ENCODE data around the gene NSD1.

The NSD1 gene

GRCh38 chr5:177133096-177133852 is at the start of gene NSD1:
Gene NSD1 (plus strand): TSS chr5:177133773. CDS start chr5:177135104, 1,331 bp downstream.
- DNase-seq (ENCODE audit: low read depth, low spot score) = peak; percentile 90

- DNase-seq (ENCODE audit: low read depth, low spot score) = no peak
These were observed 49.4 kb upstream of the NSD1 start for GRCh38 chr5:177084175-177084574.

- DNase-seq (ENCODE audit: low read depth, low spot score) = peak; percentile 83
These were observed 47.5 kb upstream of the NSD1 start for GRCh38 chr5:177085985-177086653.

GRCh38 chr5:177086654-177087397 is 46.7 kb upstream of the NSD1 start, which contains the start of gene FGFR4:
Gene FGFR4 (plus strand): TSS chr5:177086915. CDS start chr5:177089603, 2,688 bp downstream.
- DNase-seq (ENCODE audit: low read depth, low spot score) = peak; percentile 87

GRCh38 chr5:177087398-177088005 is 46.1 kb upstream of the NSD1 start:
- DNase-seq (ENCODE audit: low read depth, low spot score) = no peak

GRCh38 chr5:177089127-177089526 is 44.4 kb upstream of the NSD1 start:
- DNase-seq (ENCODE audit: low read depth, low spot score) = no peak

- no peak for DNase-seq (ENCODE audit: low read depth, low spot score)
These were observed 43.5 kb upstream of the NSD1 start for GRCh38 chr5:177089825-177090641.

- no peak for DNase-seq (ENCODE audit: low read depth, low spot score)
These were observed 42.8 kb upstream of the NSD1 start for GRCh38 chr5:177090813-177091212.

GRCh38 chr5:177091232-177091631 is 42.3 kb upstream of the NSD1 start:
- no peak for DNase-seq (ENCODE audit: low read depth, low spot score)

GRCh38 chr5:177092178-177093081 is 41.1 kb upstream of the NSD1 start:
- no peak for DNase-seq (ENCODE audit: low read depth, low spot score)

- no peak for DNase-seq (ENCODE audit: low read depth, low spot score)
These were observed 40.4 kb upstream of the NSD1 start for GRCh38 chr5:177093082-177093712.

GRCh38 chr5:177093803-177094202 is 39.8 kb upstream of the NSD1 start:
- no peak for DNase-seq (ENCODE audit: low read depth, low spot score)

- DNase-seq (ENCODE audit: low read depth, low spot score) = peak; percentile 39
These were observed 39.1 kb upstream of the NSD1 start for GRCh38 chr5:177094224-177095087.

GRCh38 chr5:177095088-177095669 is 38.4 kb upstream of the NSD1 start:
- no peak for DNase-seq (ENCODE audit: low read depth, low spot score)

- no peak for DNase-seq (ENCODE audit: low read depth, low spot score)
These were observed 37.2 kb upstream of the NSD1 start for GRCh38 chr5:177096162-177097015.

GRCh38 chr5:177097016-177097985 is 36.3 kb upstream of the NSD1 start:
- no peak for DNase-seq (ENCODE audit: low read depth, low spot score)

Data from ELF-1 (cell line).